ENCODE measurements around the gene FBXW8.

FBXW8 gene

GRCh38 chr12:116887244-116887643 lies 23.5 kb upstream of the FBXW8 start:
- DNase-seq: no peak

GRCh38 chr12:116887897-116888296 lies 22.9 kb upstream of the FBXW8 start:
- DNase-seq: no peak

DNA sequence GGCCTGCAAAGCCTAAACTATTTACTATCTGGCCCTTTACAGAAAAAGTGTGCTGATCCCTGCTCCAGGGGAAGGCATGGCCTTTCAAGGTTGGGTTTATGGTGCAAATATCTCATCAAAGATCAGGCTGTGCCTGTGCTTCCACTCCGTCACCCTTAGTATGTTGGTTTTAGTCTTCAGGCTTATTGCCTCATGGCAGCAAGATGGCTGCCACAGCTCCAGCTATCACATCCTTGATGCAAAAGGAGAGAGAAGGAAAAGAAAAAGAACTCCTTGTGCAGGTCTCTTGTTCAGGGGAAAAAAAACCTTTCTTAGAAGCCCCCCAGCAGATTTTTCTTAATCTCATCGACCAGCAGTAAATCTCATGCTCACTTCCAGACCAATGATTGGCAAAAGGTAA lies 20.4 kb upstream of the FBXW8 start:
- no peak for DNase-seq

DNA sequence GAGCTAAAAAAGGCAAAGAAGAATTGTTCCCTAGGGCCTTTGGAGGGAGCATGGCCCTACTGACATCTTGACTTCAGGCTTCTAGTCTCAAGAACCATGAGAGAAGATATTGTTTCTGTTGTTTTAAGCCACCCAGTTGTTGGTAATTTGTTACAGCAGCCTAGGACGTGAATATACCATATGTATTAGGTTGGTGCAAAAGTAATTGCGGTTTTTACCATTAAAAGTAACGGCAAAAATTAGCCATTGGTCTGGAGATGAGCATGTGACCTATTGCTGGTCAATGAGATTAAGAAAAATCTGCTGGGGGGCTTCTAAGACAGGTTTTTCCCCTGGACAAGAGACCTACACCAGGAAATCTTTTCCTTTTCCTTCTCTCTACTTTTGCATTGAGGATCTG lies 19.7 kb upstream of the FBXW8 start:
- no peak for DNase-seq

DNA sequence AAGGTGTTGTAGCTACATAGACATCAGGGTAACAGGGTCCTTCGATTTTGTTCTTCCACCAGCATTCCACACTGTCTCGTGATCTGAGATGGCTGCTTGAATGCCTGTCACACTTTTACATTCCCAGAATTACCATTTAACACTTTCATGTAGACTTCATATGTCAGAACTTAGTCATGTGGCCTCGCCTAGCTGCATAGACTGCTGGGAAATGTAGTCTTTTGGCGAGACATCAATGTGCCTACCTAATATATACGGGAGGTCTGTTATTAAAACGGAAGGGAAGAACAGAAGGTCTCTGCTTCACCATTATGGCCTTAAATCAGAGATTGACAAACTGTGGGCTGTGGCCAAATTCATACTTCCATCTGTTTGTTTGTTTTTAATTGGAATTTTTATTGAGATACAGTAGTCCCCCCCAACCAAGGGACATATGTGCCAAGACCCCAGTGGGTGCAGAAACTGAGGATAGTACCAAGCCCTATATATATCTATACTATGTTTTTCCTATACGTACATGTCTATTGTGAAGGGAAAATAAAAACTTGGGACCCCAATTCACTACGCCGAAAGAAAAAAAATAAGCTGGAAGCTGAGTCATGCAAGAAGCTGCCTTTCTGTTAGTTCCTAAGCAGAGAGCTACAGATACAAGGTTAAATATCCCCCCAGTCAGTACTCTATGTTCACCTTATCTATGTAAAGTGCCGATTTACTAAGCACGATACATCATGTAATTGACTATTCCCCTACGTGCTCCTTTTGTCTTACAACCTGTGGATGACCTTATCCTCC lies 18.2 kb upstream of the FBXW8 start:
- no peak for DNase-seq

GRCh38 chr12:116894913-116895312 lies 15.8 kb upstream of the FBXW8 start:
- DNase-seq: no peak

GRCh38 chr12:116896411-116896924 lies 14.3 kb upstream of the FBXW8 start:
- DNase-seq: no peak

- DNase-seq: no peak
These were observed 13.3 kb upstream of the FBXW8 start for GRCh38 chr12:116897476-116897875.

- DNase-seq: no peak
These were observed 12.1 kb upstream of the FBXW8 start for GRCh38 chr12:116898669-116899068.

DNA sequence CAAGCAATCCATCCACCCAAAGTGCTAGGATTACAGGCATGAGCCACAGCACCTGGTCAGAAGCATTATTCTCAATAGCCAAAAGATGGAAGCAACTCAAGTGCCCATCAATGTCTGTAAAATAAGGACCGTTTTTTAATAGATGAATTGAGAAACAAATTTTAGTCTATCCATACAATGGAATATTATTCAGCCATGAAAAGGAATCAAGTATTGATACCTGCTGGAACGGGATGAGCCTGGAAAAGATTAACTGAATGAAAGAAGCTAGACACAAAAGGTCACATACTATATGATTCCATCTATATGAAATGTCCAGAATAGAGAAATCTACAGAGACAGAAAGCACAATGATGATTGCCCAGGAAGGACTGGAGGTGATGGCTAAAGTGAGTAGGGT lies 9.1 kb upstream of the FBXW8 start:
- DNase-seq: no peak

- DNase-seq: no peak
These were observed 6.9 kb upstream of the FBXW8 start for GRCh38 chr12:116903818-116904217.

GRCh38 chr12:116906285-116906684 lies 4.5 kb upstream of the FBXW8 start:
- no peak for DNase-seq

- DNase-seq: no peak
These were observed 488 bp upstream of the FBXW8 start for GRCh38 chr12:116910280-116910644.

GRCh38 chr12:116915326-116915725 lies 4.6 kb downstream of the FBXW8 start:
- DNase-seq: no peak

DNA sequence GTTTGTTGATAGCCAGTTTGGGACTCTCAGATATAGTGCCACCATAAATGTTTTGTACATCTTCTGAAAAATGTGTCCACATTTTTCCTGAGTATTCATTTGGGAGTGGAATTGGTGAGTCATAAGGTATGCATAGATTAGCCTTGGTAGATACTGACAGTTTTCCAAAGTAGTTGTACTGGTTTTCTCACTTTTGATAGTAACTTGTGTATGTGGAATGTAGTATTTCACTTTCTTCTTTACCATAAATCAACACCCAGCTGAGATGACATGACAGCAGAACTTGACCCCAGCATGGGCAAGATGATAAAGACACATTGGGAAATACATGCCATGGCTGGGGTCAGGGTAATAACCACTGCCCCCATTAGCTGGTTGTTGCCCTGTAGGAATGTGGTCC lies 5.4 kb downstream of the FBXW8 start:
- DNase-seq: no peak

DNA sequence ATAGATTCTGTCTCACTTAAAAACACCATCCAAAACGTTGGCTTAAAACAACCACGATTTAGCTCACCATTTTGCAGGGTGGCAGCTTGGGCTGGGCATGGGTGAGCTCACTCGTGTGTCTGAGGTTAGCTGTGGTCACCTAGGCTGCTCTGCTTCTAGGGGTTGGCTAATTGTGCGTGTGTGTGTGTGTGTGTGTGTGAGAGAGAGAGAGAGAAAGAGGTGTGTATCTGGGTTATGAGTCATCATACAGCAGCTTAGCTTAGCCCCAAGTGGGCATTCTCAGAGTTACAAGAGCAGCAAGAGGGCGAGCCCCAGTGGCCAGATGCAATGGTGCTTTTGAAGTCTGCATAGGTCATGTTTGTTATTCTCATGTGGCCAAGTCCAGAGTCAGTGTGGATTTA lies 6.0 kb downstream of the FBXW8 start:
- DNase-seq: no peak

- no peak for DNase-seq
These were observed 7.7 kb downstream of the FBXW8 start for GRCh38 chr12:116918464-116918863.

DNA sequence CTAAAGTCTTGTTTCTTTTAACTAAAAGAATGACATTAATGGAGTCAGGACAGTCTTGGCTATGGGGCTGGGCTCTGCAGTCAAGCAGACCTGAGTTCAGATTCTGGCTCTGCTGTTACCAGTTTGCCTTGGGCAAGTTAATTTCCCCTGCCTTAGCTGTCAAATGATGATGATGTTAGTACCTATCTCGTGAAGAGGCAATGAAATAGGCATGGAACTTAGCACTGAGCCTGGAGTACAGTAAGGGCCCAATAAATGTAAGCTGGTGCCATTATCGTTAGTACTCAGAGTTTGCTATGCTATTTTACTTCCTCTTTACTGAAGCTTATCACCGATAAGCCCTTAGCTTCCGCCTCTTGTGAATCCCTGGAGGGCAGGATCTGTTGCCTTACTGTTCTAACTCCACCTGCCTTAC lies 8.5 kb downstream of the FBXW8 start:
- DNase-seq: no peak

DNA sequence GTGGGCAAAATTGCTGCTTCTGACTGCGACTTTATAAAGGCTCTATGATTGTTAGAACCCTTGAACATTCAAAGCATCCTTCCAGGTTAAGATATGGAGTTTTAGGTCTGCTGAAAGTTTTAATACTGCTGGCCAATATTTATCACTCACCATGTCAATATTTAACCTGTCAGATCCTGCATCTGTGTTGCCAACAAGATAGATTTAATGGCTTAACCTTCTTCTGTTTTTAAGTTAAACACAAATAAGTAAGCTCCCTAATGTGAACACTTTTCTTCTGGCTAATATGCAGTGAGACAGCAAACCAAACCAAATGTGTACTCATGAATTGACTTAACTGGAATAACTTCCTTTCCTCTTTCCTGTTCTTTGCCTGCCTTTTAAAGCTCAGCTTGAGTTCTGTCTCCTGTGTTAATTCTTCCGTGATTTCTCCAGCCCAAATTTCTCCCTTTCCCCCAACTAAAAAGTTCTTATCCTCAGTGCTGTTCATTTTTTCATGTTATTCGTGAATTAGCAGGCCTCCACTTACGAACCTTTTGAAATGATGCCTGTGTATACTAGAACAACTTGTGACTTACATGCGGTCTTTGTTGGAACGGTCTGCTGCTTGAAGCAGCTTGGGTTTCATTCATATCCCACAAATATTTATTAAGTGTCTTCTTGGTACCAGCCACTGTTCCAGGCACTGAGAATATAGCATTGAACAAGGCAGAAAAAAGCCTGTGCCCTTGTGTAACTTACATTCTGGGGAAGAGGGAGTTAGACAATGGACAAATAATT lies 9.1 kb downstream of the FBXW8 start:
- DNase-seq: no peak

- DNase-seq: no peak
These were observed 10.2 kb downstream of the FBXW8 start for GRCh38 chr12:116920939-116921338.

GRCh38 chr12:116922194-116922897 lies 11.6 kb downstream of the FBXW8 start:
- DNase-seq: no peak

- DNase-seq: no peak
These were observed 14.1 kb downstream of the FBXW8 start for GRCh38 chr12:116924558-116925453.
